NCI-H2196 (cell line): ENCODE data around the gene LHPP.

Experiments used
- DNase-seq: peaks from one replicate; lab custom pipeline; 2025; ENCODE audit not compliant: unreplicated experiment; lab: John Stamatoyannopoulos, UW

Gene LHPP

DNA sequence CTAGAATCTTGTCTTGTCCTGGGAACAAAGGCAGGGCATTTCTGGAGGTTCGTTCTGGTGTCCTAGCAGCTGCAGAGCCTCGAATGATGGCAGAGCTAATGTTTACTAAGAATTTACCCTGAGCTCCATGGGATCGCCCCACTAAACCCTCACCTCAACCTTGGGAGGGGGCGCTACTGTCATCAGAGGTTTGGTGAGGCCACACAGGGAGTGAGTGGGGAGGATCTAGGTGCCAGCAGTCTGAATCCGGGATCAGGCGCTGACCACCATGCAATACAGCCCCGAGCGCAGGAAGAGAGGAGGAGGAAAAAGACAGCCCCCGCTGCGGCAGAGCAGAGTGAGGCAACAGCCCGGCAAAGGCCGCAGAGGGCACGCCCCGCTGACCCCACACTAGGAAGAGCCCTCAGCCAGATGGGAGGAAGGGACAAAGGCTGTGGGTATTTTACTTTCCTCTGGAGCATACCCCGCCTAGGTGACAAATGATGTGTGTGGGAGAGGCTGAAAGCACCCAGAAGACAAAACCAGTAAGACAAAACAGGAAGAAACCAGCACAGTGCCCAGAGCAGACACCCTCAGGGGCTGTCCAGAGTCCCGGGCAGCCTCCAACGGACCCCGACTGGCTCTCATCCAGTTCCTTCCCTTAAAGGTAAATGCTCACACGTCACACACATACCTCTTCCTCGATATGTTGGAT, 179.1 kb downstream of the LHPP start:
- DNase-seq: no peak

DNA sequence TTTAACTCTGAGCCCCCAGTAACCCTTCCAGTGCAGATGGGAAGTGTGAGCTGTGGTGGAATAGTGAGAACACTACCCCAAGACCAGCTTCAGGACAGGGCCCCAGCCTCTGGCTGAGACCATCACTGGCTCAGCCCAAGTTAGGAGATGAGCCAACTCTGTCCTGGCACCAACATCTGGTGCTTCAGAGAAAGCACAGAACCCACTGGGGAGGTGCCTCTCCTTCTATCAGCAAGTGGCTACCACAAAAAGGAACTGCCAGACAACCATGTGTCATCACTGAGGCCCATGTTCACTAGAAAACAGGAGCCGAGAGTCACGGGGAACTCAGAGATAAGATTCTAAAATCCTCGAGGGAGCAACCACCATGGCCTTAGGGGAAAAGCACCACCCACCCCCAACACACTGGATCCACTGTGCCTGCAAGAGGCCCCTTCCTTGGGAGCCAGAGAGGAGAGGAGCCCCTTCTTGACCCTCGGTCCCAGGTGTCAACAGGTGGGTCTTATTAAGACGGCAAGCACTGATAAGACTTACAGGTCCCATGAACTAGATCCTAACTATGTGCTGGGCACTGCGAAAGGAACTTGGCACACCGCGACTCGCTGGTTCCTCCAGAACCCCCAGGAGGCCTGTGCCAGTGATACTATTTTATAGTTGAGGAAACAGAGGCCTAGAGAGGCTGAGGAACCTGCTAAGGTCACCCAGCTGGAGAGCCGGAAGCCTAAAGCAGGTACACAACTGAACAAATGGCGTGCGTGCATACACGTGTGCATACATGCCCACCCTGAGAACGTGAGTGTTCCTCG, 179.9 kb downstream of the LHPP start:
- DNase-seq: no peak

DNA sequence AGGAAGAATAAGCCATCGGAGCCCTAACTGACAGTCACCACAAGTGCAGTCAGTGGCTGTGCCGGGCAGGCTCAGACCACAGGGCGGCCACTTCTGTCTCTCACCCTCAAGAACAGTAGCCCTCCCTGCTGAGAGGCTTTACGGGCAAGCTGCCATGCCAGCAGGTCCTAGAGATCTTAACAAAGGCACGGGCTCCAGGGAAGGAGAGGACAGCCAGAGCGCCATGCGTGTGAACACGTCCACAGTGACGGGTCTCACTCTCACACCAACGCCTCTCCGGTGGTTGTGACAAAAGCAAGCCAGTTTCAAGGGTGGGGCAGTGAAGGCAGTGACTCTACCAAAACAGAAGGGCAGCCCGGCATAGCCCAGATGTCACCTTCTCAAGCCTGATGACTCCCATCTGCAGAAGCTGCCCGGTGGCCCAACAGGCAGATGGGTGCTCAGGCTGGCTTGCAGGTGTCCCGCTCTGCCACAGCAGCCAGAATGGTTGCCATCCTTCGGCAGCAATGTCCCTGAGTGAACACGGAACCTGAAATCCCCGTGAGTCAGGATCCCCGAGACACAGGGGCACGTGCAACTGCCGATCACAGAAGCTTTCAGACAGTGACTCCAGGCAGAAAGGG, 180.6 kb downstream of the LHPP start:
- no peak for DNase-seq

DNA sequence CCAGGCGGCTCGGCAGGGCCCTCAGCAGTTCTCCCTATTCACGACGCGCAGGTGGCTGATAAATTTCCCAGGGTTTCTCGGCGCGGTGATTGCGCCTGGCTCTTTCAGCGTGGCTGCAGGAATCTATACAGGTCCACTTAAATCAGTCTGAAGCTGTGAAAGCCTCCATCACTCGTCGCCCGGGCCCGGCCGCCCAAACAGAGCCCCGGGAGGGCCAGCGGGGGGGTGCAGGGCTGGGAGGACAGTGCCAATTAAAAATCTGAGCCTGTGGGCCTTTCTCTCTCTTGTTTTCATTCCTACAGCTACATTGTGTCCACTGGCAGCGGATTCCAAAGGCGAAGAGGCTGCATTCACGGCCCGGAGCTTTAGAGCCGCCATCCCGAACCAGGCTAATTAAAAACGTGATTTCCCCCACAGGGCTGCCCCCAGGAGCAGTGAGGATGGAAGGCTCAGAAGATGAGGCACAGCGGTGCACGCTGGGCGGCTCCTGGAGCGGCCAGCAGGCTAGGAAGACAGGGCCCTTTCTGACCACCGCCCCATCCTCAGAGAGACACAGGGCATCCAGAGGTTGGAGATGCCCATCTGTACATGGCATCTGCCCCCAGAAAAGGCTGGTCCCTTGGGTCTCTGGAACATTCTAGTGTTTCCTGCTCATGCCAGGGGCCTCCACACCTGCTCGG, 181.8 kb downstream of the LHPP start:
- no peak for DNase-seq

DNA sequence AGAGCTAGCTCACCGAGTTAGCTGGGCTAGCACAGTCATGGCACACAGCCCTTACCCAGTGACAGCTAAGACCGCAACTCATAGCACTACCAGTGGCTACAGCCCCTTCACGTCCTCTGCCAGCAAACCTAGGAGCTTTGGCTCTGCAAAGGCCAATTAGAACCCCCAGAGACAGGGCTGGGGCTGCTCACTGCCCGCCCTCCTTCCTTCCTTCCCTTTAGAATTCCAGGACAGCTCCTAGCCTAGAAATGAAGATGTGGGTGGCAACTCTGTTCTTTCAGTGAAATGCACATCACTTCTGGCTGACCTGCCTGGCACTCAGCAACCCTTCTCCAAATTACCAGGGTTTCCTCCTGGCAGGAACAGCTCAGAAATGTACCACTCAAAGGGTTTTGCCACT, 182.6 kb downstream of the LHPP start:
- no peak for DNase-seq

DNA sequence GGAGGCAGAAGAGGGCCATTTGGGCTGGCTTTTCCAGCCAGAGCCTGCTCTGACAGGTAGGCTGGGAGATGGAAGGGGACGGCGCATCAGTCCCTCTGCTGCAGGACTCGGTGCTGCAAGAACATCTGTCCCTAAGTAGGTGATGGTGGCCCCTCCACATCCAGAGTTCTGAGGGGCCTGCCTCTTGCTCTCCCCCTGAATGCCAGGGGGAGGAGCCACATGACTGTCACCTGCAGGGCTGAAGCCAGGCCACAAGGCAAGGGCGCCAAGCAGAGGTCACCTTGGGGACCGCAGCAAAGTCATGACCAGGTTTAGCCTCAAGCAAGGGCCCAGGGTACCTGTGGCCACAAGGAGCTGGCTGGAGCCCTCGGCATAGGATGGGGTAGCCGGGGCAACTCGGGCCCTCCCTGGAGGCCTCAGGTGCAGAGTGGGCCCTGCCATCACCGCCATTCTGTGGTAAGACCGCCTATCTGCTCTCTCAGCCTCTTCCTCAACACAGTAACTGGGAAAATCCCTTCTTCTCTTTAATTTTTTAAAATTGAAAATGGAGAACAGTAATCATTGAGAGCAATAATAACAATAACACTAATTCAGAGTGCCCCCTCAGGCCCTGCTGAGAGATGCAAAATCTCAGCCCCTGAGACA, 183.3 kb downstream of the LHPP start:
- no peak for DNase-seq

DNA sequence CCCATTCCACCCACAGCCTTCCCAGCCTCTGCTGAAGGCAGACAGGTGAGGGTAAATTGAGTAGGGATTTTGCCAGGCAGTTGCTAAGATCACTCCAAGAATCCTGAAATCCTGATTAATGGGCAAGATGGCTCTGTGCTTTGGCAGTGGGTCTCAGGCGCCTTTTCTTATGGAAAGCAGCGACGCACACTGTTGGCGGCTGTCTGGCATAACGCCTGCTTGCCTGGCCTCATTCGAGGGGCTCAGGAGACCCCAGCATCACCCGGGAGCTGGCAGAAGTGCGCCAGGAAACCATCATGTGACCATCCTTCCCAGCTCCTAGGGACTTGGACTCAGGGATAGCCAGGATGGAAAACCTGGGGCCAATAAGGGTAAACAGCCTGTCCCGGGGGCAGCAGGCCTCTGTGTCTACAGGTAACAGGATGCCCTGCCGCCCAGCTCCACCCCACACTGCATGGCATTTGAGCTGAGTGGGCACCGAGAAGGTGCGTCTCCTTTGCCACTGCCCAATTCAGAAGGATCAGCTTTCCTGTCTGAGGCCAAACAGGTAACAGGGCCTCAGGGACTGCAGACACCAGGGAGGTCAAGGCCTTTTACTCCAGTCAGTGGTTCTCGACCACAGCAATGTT, 184.0 kb downstream of the LHPP start:
- no peak for DNase-seq

DNA sequence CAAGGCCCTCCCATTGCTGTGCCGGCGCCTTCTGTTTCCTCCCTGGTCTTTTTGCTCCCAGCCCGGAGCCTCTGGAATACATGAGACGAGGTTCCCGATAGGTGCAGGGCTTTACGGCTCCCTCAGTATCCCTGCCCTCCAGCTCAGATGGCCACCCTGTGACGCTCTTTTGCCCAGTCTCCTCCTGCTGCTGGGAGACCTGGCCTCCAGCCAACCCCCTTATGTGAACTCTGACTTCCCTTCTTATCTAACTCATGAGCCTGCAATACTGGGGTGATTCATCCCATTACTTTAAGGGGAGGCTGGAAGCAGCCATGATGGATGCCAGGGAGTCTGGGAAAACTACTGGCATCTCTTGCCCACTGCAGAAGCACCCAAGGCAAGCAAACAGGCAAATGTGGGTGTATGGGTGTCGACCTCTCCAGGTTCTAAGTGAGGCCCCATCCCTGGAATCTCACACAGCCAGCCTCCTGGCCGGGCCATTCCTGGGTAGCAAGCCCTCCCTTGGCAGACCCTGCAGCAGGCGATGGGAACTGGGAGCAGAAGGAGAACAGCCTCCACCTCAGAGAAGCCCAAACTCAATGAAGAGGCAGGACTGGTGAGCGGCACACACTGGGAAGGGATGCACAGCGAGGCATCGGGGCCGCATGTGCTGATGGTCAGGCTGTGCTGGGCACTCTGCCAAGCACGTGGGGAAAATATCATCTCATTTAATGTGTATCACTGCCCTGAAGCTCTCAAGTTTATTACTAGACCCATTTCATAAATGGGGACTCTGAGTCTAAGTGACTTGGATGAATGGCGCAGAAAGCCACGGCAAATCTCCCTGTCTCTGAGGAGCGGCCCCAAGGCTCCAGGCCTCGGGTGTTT, 185.1 kb downstream of the LHPP start:
- DNase-seq: no peak

DNA sequence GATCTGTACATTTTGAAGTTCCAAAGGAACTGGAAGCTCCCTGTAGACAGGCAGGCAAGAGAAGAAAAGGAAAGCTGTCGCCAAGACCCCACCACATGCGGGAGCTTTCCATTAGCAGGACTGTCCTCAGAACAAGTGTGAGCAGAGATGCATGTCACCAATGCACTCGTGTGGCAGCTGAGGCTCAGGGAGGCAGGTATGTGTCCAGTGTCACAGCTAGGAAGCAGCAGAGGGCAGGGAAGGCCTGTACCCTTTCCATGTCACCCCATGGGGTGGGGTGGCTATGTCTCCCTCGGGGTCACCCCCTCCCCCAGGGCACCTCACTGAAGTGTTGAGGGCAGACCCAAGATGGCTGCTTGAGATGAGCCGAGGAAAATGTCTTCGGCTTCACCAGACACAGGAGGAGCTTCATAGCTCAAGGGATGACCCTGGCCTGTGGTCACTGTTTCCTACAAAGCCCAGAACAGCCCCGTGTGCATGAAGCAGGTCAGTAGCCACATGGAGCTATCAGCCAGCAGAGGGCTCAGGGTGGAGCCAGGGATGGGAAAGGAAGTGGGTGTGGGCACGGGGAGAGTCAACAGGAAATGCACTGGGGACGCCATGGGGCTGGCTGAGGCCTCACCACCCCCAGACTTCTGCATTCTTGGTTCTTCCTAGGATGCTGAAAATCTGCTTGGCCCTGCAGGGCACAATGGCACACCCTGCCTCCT, 186.0 kb downstream of the LHPP start:
- no peak for DNase-seq

DNA sequence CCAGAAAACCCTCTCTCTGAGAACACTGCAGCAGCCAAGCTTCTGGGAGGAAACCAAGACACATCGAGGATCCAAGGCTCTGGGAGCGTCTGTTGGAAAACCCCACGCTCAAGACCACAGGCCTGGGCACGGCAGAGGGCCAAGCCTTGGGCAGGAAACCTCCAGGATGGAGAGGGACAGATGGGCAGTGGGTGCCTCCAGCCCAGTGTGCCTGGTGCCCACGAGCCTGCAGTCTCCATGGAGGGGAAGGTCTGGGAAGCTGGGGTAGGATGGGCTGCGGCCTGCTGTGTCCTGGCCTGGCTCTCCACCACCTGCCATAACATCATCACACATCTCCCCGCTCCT, 186.5 kb downstream of the LHPP start:
- no peak for DNase-seq

DNA sequence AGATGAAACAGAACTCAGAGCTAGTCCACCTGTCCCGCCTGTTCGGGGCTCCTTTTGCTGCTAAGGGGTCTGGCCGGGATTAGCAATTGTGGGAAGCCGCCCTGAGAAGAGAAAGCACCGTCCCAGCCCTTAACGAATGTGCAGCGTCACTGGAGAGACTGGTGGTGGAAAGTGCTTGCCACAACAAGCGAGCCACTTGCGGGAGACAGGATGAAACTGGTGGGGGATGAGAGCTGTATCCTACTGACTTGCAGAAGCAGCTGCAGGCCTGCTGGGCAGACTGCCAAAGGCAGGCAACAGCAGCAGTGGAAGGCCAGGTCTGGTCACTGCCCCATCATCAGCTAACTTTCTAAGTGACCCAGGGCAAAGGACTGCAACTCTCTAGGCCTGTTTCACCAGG, 187.1 kb downstream of the LHPP start:
- DNase-seq: peak; percentile 76

DNA sequence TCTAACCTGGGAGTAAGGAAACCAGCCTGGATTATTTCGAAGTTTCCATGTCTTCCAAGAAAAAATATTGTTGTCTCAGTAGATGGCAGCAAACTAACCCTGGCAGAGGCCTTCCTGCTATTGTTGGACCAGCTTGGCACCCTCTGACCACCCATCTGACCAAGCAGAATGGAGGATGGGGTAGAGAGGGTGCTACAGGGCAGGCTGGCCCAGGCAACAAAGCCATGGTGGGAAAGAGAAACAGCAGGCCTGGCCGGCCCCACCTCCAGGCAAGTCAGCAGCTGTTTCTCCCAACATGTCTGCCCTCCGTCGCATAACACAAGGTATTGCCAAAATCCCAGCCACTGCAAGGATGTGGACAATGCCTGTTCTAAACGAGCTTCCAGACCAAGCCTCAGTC, 187.6 kb downstream of the LHPP start:
- peak; percentile 33 for DNase-seq

DNA sequence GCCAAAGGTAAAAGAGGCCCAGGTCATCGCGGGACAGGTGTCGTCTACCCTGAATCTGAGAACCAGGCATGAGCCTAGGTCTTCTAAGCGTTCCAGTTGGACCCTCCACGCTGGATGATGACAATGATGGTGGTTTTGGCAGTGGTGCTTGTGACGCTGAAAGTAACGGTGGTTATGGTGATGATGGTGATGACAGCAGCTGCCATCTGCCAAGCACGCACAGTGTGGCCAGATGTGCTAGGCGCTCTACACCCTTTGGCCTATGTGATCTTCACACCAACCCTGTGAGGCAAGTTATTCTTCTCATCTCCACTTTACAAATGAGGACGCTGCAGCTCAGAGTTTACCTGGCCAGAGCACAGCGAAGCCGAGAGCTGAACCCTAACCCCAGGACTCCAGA, 188.6 kb downstream of the LHPP start:
- DNase-seq: no peak

DNA sequence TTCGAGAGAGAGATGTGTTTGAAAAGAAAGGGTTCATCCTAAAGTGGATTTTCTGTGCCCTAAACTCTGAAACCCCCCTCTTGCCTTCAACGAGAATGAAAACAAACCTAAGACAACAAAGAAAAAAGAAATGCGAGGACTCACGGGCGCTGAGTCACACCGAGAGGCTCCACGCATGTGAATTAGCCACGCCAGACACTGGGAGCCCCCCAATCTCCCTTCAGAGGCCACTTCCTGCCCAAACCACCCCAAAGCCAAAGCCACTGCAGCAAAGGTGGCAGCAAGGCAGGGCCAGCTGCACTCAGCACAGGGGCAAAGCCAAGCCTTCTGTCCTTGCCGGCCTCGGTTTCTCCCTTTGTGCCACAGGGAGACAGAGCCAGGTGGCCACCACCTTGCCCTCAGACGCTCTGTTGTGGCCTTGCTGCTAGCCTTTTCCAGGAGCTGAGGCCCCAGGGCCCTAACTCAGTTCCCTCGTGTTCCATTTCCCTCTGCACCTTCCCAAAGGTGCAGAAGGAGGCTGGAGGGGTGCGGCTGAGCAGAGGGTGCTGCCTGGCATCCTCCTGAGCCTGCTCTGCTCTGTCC, 189.3 kb downstream of the LHPP start:
- DNase-seq: no peak

DNA sequence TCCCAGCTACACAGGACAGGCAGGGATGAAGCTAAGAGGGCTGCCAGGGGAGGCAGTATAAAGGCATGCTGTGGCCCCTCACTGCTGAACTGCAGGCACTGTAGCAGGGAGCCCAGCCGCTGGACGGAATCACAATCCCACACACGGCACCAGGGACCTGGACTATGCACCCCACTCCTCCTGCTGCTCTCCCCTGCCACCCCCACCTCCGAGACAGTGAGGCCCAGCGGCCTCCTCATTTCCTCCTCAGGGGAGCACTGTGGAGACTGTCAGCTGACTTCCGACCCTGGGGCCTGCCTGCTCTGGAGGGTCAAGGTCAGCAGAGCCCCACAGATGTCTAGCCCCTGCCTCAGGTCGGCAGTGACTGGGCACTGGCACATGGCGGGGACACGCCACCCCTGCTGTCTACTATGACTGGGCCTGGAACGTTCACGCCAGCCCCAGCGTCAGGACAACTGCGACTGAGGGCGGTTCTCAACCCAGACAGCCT, 189.8 kb downstream of the LHPP start:
- DNase-seq: no peak

DNA sequence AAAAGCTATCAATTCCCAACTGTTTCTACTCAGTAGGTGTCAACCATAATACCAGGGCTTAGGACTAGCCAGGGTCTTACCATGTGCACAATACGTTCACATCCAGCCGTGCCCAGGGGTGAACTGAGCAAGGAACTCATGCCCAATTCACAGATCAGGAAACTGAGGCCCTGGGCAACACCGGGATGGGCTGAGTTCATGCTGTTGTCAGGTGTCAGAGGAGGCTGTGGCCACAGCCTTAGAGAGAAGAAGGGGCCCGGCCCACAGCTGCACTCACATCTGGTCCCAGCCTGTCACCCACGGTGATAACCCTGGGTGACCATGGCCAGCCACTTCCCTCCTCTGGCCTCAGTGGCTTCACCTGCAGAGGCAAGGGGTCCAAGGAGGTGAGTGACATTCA, 190.6 kb downstream of the LHPP start:
- DNase-seq: no peak

DNA sequence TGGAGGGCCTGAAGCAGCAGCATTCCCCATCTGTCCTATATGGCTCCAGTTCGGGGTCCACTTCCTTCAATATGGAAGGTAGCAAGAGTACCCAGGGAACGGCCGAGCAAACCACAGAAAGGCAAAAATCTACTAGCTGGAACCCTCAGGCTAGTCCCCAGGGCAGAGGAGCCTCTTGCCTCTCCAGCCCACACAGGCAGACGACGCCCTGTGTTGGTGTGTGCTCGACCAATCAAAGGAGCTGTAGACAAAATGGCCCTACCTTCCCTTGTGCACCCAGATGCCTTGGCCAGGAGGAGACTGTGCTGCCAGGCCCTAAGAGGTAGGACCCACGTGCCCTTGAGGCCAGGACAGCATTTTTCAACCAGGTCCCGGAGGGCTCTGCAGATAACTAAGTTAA, 191.1 kb downstream of the LHPP start:
- no peak for DNase-seq

DNA sequence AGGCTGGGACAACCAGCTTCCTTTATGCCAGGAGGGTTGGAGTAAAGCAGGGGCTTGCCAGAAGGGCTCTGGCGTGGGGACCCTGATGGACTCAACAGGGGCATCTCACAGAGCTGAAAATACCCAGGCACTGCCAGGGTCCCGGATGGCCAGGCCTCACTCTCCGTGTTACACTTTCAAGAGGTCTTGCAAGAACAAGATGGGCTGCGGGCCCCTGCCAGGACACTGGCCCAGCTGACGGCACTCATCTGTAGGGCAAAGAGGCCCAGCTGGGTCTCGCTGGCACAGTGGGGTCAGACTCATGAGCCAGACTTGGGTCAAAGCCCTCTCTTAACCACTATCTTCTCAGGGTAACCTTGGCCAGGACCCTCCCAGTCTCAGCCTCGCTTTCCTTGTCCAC, 191.7 kb downstream of the LHPP start:
- DNase-seq: no peak
